Measurements from ENCODE around the gene TRIM2. TPM values are rescaled to one million over a fixed set of nuclear protein-coding genes. Genes with fewer than 3 reads are reported as not detected.

TRIM2 gene
- total and polyA plus RNA-seq, 10 of the 15 experiments (the other 5 are each of a cell fraction or from before 2014, with no cell fraction given), result 0.06 to 0.19 (median 0.15) TPM; not detected in 3

DNA sequence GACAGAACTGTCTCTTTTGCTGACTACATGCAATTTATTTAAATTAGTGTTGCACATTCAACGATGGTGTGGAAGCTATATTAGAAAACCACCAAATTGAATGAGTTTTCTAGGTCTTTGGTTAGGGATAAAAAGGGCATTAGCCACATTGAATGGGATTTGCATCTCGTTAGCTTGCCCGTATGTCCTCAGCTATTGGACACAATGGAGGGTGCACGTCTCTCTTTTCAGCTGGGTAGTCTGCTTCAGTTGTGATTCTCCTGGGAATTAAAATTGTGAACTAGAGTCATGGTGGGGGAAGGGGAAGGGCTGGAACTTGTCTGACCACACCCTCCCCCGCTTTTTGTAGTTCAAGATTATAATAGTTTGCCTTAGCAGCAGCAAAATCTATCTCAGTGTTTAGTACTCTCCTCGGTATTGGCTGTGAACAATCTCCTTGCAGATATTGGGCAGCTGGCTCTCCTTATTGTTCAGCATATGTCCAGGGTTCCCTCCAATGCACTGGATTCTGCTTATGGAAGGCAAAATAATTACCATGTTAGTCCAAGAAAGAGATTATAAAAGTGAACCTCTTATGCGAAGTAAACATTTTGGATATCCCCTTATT is 23.3 kb downstream of the TRIM2 start:
- Histone ChIP-seq H3K4me3 (no peak overlapping the region), H3K4me2 (ENCODE audit: control insufficient read depth, insufficient read depth) (no peak overlapping the region), H3K9ac (ENCODE audit: control insufficient read depth, insufficient read depth, low read length) (no peak overlapping the region), H3K27ac (ENCODE audit: control insufficient read depth, insufficient read depth) (no peak overlapping the region), H2AFZ (ENCODE audit: control insufficient read depth, low read depth, low read length) (no peak overlapping the region), H3K79me2 (ENCODE audit: control insufficient read depth, insufficient read depth, low read length) (no peaks in the 10 kb centered on the region), H3K27me3 (replicated peaks in 1 of 2; ENCODE audit: control insufficient read depth in 2 of 2, insufficient read depth in 2 of 2, low read length in 1 of 2) (no peaks in the 10 kb centered on the region; a peak in 2 of 4 replicates), H4K20me1 (ENCODE audit: control insufficient read depth, insufficient read depth) (no peaks in the 10 kb centered on the region), H3K36me3 (ENCODE audit: control insufficient read depth in 2 of 2, insufficient read depth in 2 of 2, low read length in 1 of 2) (no peaks in the 10 kb centered on the region), H3K4me1 (ENCODE audit: control insufficient read depth, insufficient read depth, low read length) (peaks cover 11% of the 10 kb centered on the region), H3K9me3 (replicated peaks; ENCODE audit: control insufficient read depth, insufficient read depth, low read length) (peaks cover 2% of the 10 kb centered on the region; the same call in 2 of the 3 replicates)
- WGBS (ENCODE audit: insufficient coverage, insufficient replicate concordance, low lambda C conversion rate, missing lambda C conversion rate), result 86% methylated on average over 7 of the region's 7 CpGs
- SMC1A ChIA-PET (ENCODE audit: uncharacterized antibody, unreplicated experiment), result no interaction called here
- no TSS peak for BruUV-seq (replicated peaks)
- no peak for ATAC-seq
- no peak for FAIRE-seq
- RAD21 ChIA-PET (ENCODE audit: unreplicated experiment), result no interaction called here
- in situ Hi-C loops (cut with MboI), result no loop called here
- TF ChIP-seq TCF12 (IDR thresholded peaks at IDR 0.05; ENCODE audit: low read depth, low read length), result no peak
- no peak for TF ChIP-seq ZZZ3 (IDR thresholded peaks at IDR 0.05; ENCODE audit: control insufficient read depth, insufficient read length, low read depth)
- TF ChIP-seq JUND (IDR thresholded peaks at IDR 0.05; ENCODE audit: low read depth, low read length), result no peak
- no peak for TF ChIP-seq TCF3 (IDR thresholded peaks at IDR 0.05; ENCODE audit: borderline replicate concordance, insufficient read depth, low read depth, low read length)
- TF ChIP-seq RUNX3 (IDR thresholded peaks at IDR 0.05; ENCODE audit: low read length), result no peak
- TF ChIP-seq, protein P1, sequence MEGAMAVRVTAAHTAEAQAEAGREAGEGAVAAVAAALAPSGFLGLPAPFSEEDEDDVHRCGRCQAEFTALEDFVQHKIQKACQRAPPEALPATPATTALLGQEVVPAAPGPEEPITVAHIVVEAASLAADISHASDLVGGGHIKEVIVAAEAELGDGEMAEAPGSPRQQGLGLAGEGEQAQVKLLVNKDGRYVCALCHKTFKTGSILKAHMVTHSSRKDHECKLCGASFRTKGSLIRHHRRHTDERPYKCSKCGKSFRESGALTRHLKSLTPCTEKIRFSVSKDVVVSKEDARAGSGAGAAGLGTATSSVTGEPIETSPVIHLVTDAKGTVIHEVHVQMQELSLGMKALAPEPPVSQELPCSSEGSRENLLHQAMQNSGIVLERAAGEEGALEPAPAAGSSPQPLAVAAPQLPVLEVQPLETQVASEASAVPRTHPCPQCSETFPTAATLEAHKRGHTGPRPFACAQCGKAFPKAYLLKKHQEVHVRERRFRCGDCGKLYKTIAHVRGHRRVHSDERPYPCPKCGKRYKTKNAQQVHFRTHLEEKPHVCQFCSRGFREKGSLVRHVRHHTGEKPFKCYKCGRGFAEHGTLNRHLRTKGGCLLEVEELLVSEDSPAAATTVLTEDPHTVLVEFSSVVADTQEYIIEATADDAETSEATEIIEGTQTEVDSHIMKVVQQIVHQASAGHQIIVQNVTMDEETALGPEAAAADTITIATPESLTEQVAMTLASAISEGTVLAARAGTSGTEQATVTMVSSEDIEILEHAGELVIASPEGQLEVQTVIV (IDR thresholded peaks at IDR 0.05; ENCODE audit: borderline replicate concordance, partially characterized antibody), result no peak
- no peak for TF ChIP-seq SREBF2 (IDR thresholded peaks at IDR 0.05; ENCODE audit: low read length)
- no peak for TF ChIP-seq ATF3 (IDR thresholded peaks at IDR 0.05; ENCODE audit: borderline replicate concordance, extremely low read depth, low read depth, low read length)
- no peak for TF ChIP-seq MXI1 (IDR thresholded peaks at IDR 0.05; ENCODE audit: low read depth, low read length)
- no peak for TF ChIP-seq MTA2 (IDR thresholded peaks at IDR 0.05; ENCODE audit: low read depth)
- TF ChIP-seq NRF1 (conservative IDR thresholded peaks at IDR 0.05; ENCODE audit: low read depth, low read length), result no peak
- no peak for TF ChIP-seq PAX8 (IDR thresholded peaks at IDR 0.05)
- TF ChIP-seq HDAC2 (IDR thresholded peaks at IDR 0.05), result no peak
- intact Hi-C loops (cut with micrococcal nuclease; ENCODE audit: unreplicated experiment), result no loop called here
- DNase-seq (ENCODE audit: low read depth, low spot score), result no peak
- CTCF ChIA-PET, result no interaction called here
- POLR2A ChIA-PET, result no interaction called here
